Small intestine (tissue), 7 donors: ENCODE measurements around the gene ABI1. TPM values are rescaled to one million over a fixed set of nuclear protein-coding genes. Genes with fewer than 3 reads are reported as not detected.

Source experiments
- DNase-seq, 2 donors: peaks; one replicate each; pipeline versions ENCODE4 v3.0.0 to v3.0.0-alpha.2; 2013
- FAIRE-seq: peaks from 2 replicates; lab custom pipeline; 2012; peaks lifted over from hg19 to GRCh38; lab: Jason Lieb, UNC
- H3K27ac ChIP-seq, 3 donors: one replicate each; pipeline ENCODE4 v1.5.1; 2013; ENCODE audit warnings: low read length in 2 of 3, mild to moderate bottlenecking in 2 of 3, control low read depth in 1 of 3, inconsistent platforms in 1 of 3, low read depth in 1 of 3, moderate library complexity in 1 of 3
- H3K27me3 ChIP-seq, 3 donors: one replicate each; pipeline ENCODE4 v1.6.1; 2013; ENCODE audit warnings: low read length in 3 of 3, inconsistent platforms in 1 of 3; ENCODE audit not compliant: control insufficient read depth in 3 of 3, insufficient read depth in 3 of 3
- H3K36me3 ChIP-seq, 3 donors: one replicate each; pipeline ENCODE4 v1.6.1; 2013; ENCODE audit warnings: low read length in 3 of 3, inconsistent platforms in 1 of 3, low read depth in 1 of 3, mild to moderate bottlenecking in 1 of 3, moderate library complexity in 1 of 3; ENCODE audit not compliant: control insufficient read depth in 3 of 3, insufficient read depth in 2 of 3
- H3K4me1 ChIP-seq, 3 donors: one replicate each; pipeline ENCODE4 v1.6.1; 2013; ENCODE audit warnings: low read length in 2 of 3, inconsistent platforms in 1 of 3, low read depth in 1 of 3, mild to moderate bottlenecking in 1 of 3, moderate library complexity in 1 of 3; ENCODE audit not compliant: control insufficient read depth in 3 of 3, insufficient read depth in 2 of 3
- H3K4me3 ChIP-seq, 3 donors: one replicate each; pipeline ENCODE4 v1.5.1; 2013; ENCODE audit warnings: low read length in 3 of 3, control low read depth in 1 of 3, inconsistent platforms in 1 of 3, low read depth in 1 of 3, mild to moderate bottlenecking in 1 of 3, moderate library complexity in 1 of 3
- H3K9me3 ChIP-seq, 2 donors: one replicate each; pipeline ENCODE4 v1.6.1; 2013; ENCODE audit warnings: low read depth in 1 of 2, low read length in 1 of 2; ENCODE audit not compliant: control insufficient read depth in 2 of 2, insufficient read depth in 1 of 2
- WGBS, 3 donors: extraction: QIAGEN DNeasy Blood & Tissue Kit; methylation state at CpG; one replicate each; pipeline ENCODE4 v1.1.7; 2013; 5-methylcytosine and 5-hydroxymethylcytosine counted together
- polyA plus RNA-seq, 4 donors: library from polyadenylated mRNA; stranded (reverse) in 3 of 4; unstranded in 1 of 4; fragments of 200-250 nt in 3 of 4; fragments of 120-200 nt in 1 of 4; gene quantifications; one replicate each; pipeline versions ENCODE4 v1.2.1 to v1.2.3, GENCODE V29; 2013
- donor health status: healthy with polysubstance abuse.
- donor health status: control.
- donor health status: control.
- donor health status: Bipolar disorder and iron deficiency.
- donor health status: healthy.

ABI1 gene
- polyA plus RNA-seq, 4 donors: 25.5 to 53.0 (median 38.4) TPM

DNA sequence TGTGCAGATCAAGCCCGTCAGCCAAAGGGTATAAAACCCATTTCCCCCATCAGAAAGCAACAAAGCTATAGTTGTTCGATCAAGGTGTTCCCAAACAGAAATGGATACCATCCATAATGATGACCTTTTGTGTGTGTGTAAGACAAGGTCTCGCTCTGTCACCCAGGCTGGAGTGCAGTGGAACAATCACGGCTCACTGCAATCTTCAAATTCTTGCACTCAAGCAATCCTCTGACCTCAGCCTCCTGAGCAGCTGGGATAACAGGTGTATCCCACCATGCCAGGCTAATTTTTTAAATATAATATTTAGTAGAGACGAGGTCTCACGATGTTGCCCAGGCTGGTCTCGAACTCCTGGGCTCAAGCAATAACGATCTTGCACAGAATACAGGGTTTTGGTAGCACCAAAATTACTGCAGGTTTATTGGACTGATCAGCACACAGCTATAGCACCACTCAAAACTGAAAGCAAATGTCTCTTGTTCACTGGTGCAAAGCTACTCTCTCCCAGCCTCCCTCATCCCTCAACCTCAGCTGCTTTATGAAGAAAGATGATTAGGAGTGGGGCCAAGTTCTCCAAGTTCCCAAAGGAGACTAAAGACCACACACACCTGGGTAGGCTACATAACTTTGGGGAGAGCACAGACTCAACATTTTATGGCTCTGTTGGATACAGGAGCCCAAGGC is 80.5 kb downstream of the ABI1 start:
- H3K27me3 ChIP-seq: no peaks in the 10 kb centered on the region
- H3K36me3 ChIP-seq: no peaks in the 10 kb centered on the region
- no peak for FAIRE-seq
- no peak overlapping the region for H3K27ac ChIP-seq
- no peak for DNase-seq
- no peaks in the 10 kb centered on the region for H3K9me3 ChIP-seq
- H3K4me3 ChIP-seq: no peak overlapping the region
- 96 to 98% (median 97%) methylated on average over 8 of the region's 8 CpGs for WGBS, 3 donors
- H3K4me1 ChIP-seq: peaks cover 5 to 28% (median 7%) of the 10 kb centered on the region in 3 donors

- peak; percentile 26 to 36 for DNase-seq
- no peak overlapping the region for H3K4me3 ChIP-seq
- peaks cover 5 to 28% (median 7%) of the 10 kb centered on the region in 3 donors for H3K4me1 ChIP-seq
- H3K36me3 ChIP-seq: no peaks in the 10 kb centered on the region
- no peaks in the 10 kb centered on the region for H3K9me3 ChIP-seq
- H3K27me3 ChIP-seq: no peaks in the 10 kb centered on the region
- 88 to 95% (median 94%) methylated on average over 4 of the region's 4 CpGs for WGBS, 3 donors
- H3K27ac ChIP-seq: no peak overlapping the region
- FAIRE-seq: no peak
These were observed 81.4 kb downstream of the ABI1 start for GRCh38 chr10:26779176-26779860.

DNA sequence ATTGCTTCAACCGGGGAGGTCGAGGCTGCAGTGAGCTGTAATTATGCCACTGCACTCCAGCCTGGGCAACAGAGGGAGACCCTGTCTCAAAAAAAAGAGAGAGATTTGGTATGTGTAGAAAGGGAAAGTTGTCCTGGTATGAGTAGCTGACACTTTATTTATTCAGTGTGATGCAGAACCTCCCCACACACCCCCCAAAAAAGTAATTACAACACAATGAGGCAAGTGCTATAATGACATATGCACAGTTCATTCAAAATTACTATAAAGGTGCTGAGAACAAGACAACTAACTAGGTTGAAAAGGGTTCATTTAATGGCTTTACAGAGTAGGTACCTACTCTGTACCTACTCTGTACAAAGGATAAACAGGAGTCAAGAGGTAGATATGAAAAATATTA is 83.1 kb downstream of the ABI1 start:
- no peak for FAIRE-seq
- 90 to 95% (median 94%) methylated on average over 2 of the region's 2 CpGs for WGBS, 3 donors
- DNase-seq: no peak
- Histone ChIP-seq H3K27ac (no peak overlapping the region), H3K27me3 (no peaks in the 10 kb centered on the region), H3K36me3 (no peaks in the 10 kb centered on the region), H3K4me1 (peaks cover 4 to 23% (median 5%) of the 10 kb centered on the region in 3 donors), H3K9me3 (no peaks in the 10 kb centered on the region), H3K4me3 (no peak overlapping the region)

- H3K36me3 ChIP-seq: no peaks in the 10 kb centered on the region
- no peak for FAIRE-seq
- no peak overlapping the region for H3K27ac ChIP-seq
- H3K4me1 ChIP-seq: peaks cover 0 to 15% (median 4%) of the 10 kb centered on the region in 3 donors
- WGBS, 3 donors: 97 to 100% (median 100%) methylated on average over 1 of the region's 1 CpG
- no peaks in the 10 kb centered on the region for H3K9me3 ChIP-seq
- H3K27me3 ChIP-seq: no peaks in the 10 kb centered on the region
- H3K4me3 ChIP-seq: no peak overlapping the region
- DNase-seq: no peak
These were observed 84.5 kb downstream of the ABI1 start for GRCh38 chr10:26776258-26776657.

- WGBS, 3 donors: 77 to 89% (median 87%) methylated on average over 2 of the region's 2 CpGs
- Histone ChIP-seq H3K27me3 (no peaks in the 10 kb centered on the region), H3K4me1 (no peaks in the 10 kb centered on the region), H3K9me3 (no peaks in the 10 kb centered on the region), H3K4me3 (no peak overlapping the region), H3K36me3 (peaks cover 0 to 2% (median 0%) of the 10 kb centered on the region in 3 donors), H3K27ac (no peak overlapping the region)
- FAIRE-seq (no peak), DNase-seq (no peak)
These were observed 87.1 kb downstream of the ABI1 start for GRCh38 chr10:26773633-26774032.

DNA sequence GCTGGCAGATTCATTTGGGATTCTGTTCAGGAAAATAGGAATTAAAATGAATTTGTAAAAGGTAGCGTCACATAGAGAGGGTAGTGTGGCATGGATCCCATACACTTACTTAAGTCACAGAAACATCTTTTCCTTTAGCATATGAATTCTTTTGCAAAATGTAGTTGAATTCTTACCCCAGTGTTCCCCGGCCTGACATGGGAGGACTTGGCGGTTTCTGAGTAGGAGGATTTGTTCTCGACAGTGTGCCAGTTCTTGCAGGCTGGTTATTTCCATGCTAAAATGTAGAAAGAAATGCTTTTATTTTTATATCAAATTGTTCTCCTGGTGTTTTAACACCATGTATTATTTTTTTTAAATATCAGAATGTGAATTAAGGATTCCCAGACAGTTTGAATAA is 90.7 kb downstream of the ABI1 start:
- no peak for FAIRE-seq
- H3K9me3 ChIP-seq: no peaks in the 10 kb centered on the region
- 95 to 99% (median 95%) methylated on average over 4 of the region's 4 CpGs for WGBS, 3 donors

DNA sequence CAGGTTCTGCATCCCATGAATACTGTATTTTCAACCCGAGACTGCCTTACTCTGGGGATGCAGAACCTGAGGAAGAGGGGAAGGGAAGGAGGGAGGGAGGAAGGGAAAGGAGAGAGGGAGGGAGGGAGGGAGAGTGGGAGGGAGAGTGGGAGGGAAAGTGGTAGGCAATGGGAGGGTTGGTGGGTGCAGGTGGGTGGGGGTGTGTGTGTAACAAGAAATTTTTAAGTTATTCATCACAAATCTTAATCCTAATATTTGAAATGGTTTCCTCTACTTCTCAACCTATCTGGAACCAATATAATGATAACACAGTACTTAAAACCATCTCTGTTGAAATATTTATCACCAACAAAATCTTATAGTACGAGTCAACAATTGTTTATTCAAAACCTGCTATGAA is 95.2 kb downstream of the ABI1 start:
- Histone ChIP-seq H3K27me3 (no peaks in the 10 kb centered on the region), H3K4me3 (no peak overlapping the region), H3K4me1 (no peaks in the 10 kb centered on the region), H3K9me3 (no peaks in the 10 kb centered on the region), H3K36me3 (peaks cover 0 to 15% (median 8%) of the 10 kb centered on the region in 3 donors), H3K27ac (no peak overlapping the region)
- DNase-seq (no peak), FAIRE-seq (no peak)
- 93 to 98% (median 96%) methylated on average over 2 of the region's 2 CpGs for WGBS, 3 donors

More for the DNA sequence above, 90.7 kb downstream of the ABI1 start:
- Histone ChIP-seq H3K4me1 (no peaks in the 10 kb centered on the region), H3K27me3 (no peaks in the 10 kb centered on the region), H3K4me3 (no peak overlapping the region), H3K36me3 (peaks cover 0 to 11% (median 6%) of the 10 kb centered on the region in 3 donors), H3K27ac (no peak overlapping the region)
- DNase-seq: no peak

GRCh38 chr10:26759008-26759407 is 101.8 kb downstream of the ABI1 start:
- no peak for DNase-seq
- Histone ChIP-seq H3K4me1 (no peaks in the 10 kb centered on the region), H3K27me3 (no peaks in the 10 kb centered on the region), H3K36me3 (peaks cover 0 to 14% (median 2%) of the 10 kb centered on the region in 3 donors), H3K9me3 (no peaks in the 10 kb centered on the region), H3K27ac (no peak overlapping the region), H3K4me3 (no peak overlapping the region)
- 86 to 95% (median 88%) methylated on average over 4 of the region's 4 CpGs for WGBS, 3 donors
- no peak for FAIRE-seq
